PC-9 (cell line): ENCODE results near the gene AMIGO1. TPM values are rescaled to one million over a fixed set of nuclear protein-coding genes. Genes with fewer than 3 reads are reported as not detected.

Source experiments
- BruUV-seq: library from RNA; stranded (reverse); fragments of 400-500 nt; replicated peaks from 2 replicates; lab custom pipeline; 2021; lab: Mats Ljungman, UMichigan
- CTCF ChIA-PET: fragments of 300-600 bp; sonication (Branson Sonifier 250); formaldehyde crosslinking; loops from one replicate; lab custom pipeline; 2022; ENCODE audit warnings: antibody characterized with exemption; lab: Charles Lee
- POLR2A ChIA-PET: fragments of 300-600 bp; sonication (Branson Sonifier 250); formaldehyde crosslinking; loops from one replicate; lab custom pipeline; 2022; ENCODE audit warnings: antibody characterized with exemption; ENCODE audit not compliant: unreplicated experiment; lab: Charles Lee
- DNase-seq, 2 experiments: peaks; one replicate each; pipeline versions ENCODE4 v3.0.0 to v3.0.0-alpha.2; 2015 to 2022; ENCODE audit warnings: mixed read lengths in 1 of 2
- H2AFZ ChIP-seq: fragments of 200-600 bp; sonication (generic); 2 replicates; pipeline ENCODE4 v1.8.1; 2017; ENCODE audit warnings: antibody characterized with exemption
- H3F3A ChIP-seq: fragments of 200-600 bp; sonication (generic); 2 replicates; pipeline ENCODE4 v1.8.1; 2017; ENCODE audit warnings: antibody characterized with exemption, mild to moderate bottlenecking, low read depth; ENCODE audit not compliant: insufficient read depth
- H3K27ac ChIP-seq: fragments of 200-600 bp; sonication (generic); 2 replicates; pipeline ENCODE4 v1.6.1; 2016; ENCODE audit warnings: mixed run types
- H3K27me3 ChIP-seq: fragments of 200-600 bp; sonication (generic); 2 replicates; pipeline ENCODE4 v1.6.1; 2016; ENCODE audit warnings: low read depth, mixed run types; ENCODE audit not compliant: insufficient read depth
- H3K36me3 ChIP-seq: fragments of 200-600 bp; sonication (generic); 2 replicates; pipeline ENCODE4 v1.6.1; 2016; ENCODE audit warnings: low read depth, mixed run types
- H3K4me1 ChIP-seq: fragments of 200-600 bp; sonication (generic); replicated peaks from 2 replicates; pipeline ENCODE4 v1.6.1; 2016; ENCODE audit warnings: mixed run types; ENCODE audit not compliant: insufficient read depth
- H3K4me2 ChIP-seq: fragments of 200-600 bp; sonication (generic); 2 replicates; pipeline ENCODE4 v1.6.1; 2017; ENCODE audit warnings: mixed run types
- H3K4me3 ChIP-seq: fragments of 200-600 bp; sonication (generic); 2 replicates; pipeline ENCODE4 v1.6.1; 2016; ENCODE audit warnings: mixed run types
- H3K79me2 ChIP-seq: fragments of 200-600 bp; sonication (generic); 2 replicates; pipeline ENCODE4 v1.6.1; 2017; ENCODE audit warnings: low read depth, mixed run types
- H3K9me2 ChIP-seq: fragments of 200-600 bp; sonication (generic); 2 replicates; pipeline ENCODE4 v1.8.1; 2017; ENCODE audit warnings: mild to moderate bottlenecking; ENCODE audit not compliant: insufficient read depth
- H3K9me3 ChIP-seq: fragments of 200-600 bp; sonication (generic); 2 replicates; pipeline ENCODE4 v1.8.1; 2016; ENCODE audit warnings: low read depth; ENCODE audit not compliant: insufficient read depth
- H4K20me1 ChIP-seq: fragments of 200-600 bp; sonication (generic); 2 replicates; pipeline ENCODE4 v1.8.1; 2017; ENCODE audit not compliant: insufficient read depth
- EZH2 ChIP-seq: fragments of 200-600 bp; sonication (generic); IDR thresholded peaks from 2 replicates; pipeline ENCODE4 v1.8.0; 2017; ENCODE audit warnings: antibody characterized with exemption, low read depth
- intact Hi-C: fragments of 100-400 bp; cut with micrococcal nuclease; formaldehyde crosslinking; loops from one replicate; pipeline ENCODE4 v1.10.0; 2022; ENCODE audit not compliant: unreplicated experiment
- total RNA-seq: library from RNA; stranded (reverse); gene quantifications from 2 replicates; pipeline ENCODE4 v1.2.3, GENCODE V29; 2021
- TF ChIP-seq, protein P1 (sequence below): fragments of 200-600 bp; sonication (generic); conservative IDR thresholded peaks from 2 replicates; pipeline ENCODE4 v1.6.1; 2017; ENCODE audit warnings: mixed run types, antibody characterized with exemption, mild to moderate bottlenecking, moderate library complexity

The AMIGO1 gene
- total RNA-seq, 1 experiment from 2014 or later = 4.2 TPM

- Histone ChIP-seq H3K27me3 (no peaks in the 10 kb centered on the region), H3K9me3 (no peaks in the 10 kb centered on the region), H3K27ac (no peak overlapping the region), H3K9me2 (no peaks in the 10 kb centered on the region), H2AFZ (no peak overlapping the region), H3K36me3 (no peaks in the 10 kb centered on the region), H3K4me2 (no peak overlapping the region), H3F3A (peaks cover 12% of the 10 kb centered on the region; the same call in 1 of the 2 replicates), H3K4me3 (no peak overlapping the region), H3K4me1 (peaks cover 2% of the 10 kb centered on the region), H3K79me2 (no peaks in the 10 kb centered on the region), H4K20me1 (no peaks in the 10 kb centered on the region)
- DNase-seq = no peak
- TF ChIP-seq, protein P1, sequence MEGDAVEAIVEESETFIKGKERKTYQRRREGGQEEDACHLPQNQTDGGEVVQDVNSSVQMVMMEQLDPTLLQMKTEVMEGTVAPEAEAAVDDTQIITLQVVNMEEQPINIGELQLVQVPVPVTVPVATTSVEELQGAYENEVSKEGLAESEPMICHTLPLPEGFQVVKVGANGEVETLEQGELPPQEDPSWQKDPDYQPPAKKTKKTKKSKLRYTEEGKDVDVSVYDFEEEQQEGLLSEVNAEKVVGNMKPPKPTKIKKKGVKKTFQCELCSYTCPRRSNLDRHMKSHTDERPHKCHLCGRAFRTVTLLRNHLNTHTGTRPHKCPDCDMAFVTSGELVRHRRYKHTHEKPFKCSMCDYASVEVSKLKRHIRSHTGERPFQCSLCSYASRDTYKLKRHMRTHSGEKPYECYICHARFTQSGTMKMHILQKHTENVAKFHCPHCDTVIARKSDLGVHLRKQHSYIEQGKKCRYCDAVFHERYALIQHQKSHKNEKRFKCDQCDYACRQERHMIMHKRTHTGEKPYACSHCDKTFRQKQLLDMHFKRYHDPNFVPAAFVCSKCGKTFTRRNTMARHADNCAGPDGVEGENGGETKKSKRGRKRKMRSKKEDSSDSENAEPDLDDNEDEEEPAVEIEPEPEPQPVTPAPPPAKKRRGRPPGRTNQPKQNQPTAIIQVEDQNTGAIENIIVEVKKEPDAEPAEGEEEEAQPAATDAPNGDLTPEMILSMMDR = no peak
- TF ChIP-seq EZH2 = no peak
- BruUV-seq = no TSS peak
- intact Hi-C loops = no loop called here
- CTCF ChIA-PET = no interaction called here
- POLR2A ChIA-PET = no interaction called here
These were observed 4.6 kb downstream of the AMIGO1 start for GRCh38 chr1:109504974-109505373.

GRCh38 chr1:109503935-109504334, 5.6 kb downstream of the AMIGO1 start:
- no peaks in the 10 kb centered on the region; the same call in 1 of the 2 replicates for H3K79me2 ChIP-seq
- intact Hi-C loops = no loop called here
- peaks cover 9% of the 10 kb centered on the region for H3K4me1 ChIP-seq
- H3K4me3 ChIP-seq = no peak overlapping the region
- H4K20me1 ChIP-seq = peaks cover 6% of the 10 kb centered on the region; the same call in 1 of the 2 replicates
- no peak overlapping the region for H3K4me2 ChIP-seq
- no peaks in the 10 kb centered on the region for H3K36me3 ChIP-seq
- H3K9me2 ChIP-seq = no peaks in the 10 kb centered on the region
- no peak overlapping the region for H3K27ac ChIP-seq
- H3K27me3 ChIP-seq = no peaks in the 10 kb centered on the region
- no peak overlapping the region for H2AFZ ChIP-seq
- no peaks in the 10 kb centered on the region for H3K9me3 ChIP-seq
- no peak for TF ChIP-seq EZH2
- TF ChIP-seq, protein P1 = no peak
- DNase-seq = no peak
- BruUV-seq = no TSS peak
- H3F3A ChIP-seq = peaks cover 22% of the 10 kb centered on the region; the same call in 1 of the 2 replicates
- CTCF ChIA-PET = interaction anchor here (0.7 kb wide), 1 partner anchor 401 kb away, joined by 8 read pairs; no protein-coding TSS in a partner anchor
- POLR2A ChIA-PET = interaction anchor here (0.5 kb wide), 1 partner anchor 812 kb away, joined by 3 read pairs; the partner anchor contains the start of gene PRPF38B

DNA sequence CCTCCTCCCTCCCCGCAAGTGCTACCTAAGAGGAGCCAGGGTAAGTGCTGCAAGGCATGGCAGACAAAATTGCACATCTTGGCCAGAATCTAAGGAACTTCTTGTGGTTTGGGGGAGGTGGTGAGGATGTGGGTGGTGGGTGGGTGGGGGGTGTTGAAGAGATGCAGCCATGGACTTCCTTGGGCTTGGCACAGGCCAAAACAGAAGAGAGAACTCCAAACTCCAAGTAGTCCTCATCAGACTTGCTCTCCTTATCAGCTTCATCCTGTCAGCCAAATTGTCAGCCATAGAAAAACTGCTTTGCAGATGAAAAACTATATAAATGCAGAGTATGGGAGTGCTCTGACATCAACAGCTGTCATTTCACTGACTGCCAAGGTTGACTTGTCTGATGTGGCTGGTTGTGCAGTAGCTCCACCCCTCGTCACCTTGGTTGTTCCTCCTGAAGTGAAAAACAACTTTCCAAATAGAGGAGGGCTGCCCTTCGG, 7.1 kb downstream of the AMIGO1 start:
- POLR2A ChIA-PET = interaction anchor here (0.6 kb wide), 1 partner anchor 964 kb away, joined by 4 read pairs; no protein-coding TSS in a partner anchor
- CTCF ChIA-PET = no interaction called here
- Histone ChIP-seq H3K36me3 (no peaks in the 10 kb centered on the region; the same call in 1 of the 2 replicates), H3F3A (peaks cover 28% of the 10 kb centered on the region; the same call in 1 of the 2 replicates), H3K4me2 (no peak overlapping the region), H3K9me3 (no peaks in the 10 kb centered on the region), H3K4me1 (peaks cover 13% of the 10 kb centered on the region), H3K79me2 (no peaks in the 10 kb centered on the region; the same call in 1 of the 2 replicates), H3K27me3 (no peaks in the 10 kb centered on the region), H3K27ac (no peak overlapping the region), H3K9me2 (no peaks in the 10 kb centered on the region), H2AFZ (no peak overlapping the region), H4K20me1 (peaks cover 6% of the 10 kb centered on the region; the same call in 1 of the 2 replicates), H3K4me3 (no peak overlapping the region)
- TF ChIP-seq, protein P1 = no peak
- no peak for TF ChIP-seq EZH2
- no peak for DNase-seq
- no TSS peak for BruUV-seq
- intact Hi-C loops = no loop called here
